Prostate gland (tissue), 2 donors: ENCODE data around the gene PTGES3.

ENCODE experiments used
- POLR2A ChIP-seq: fragments of 450-650 bp; IDR thresholded peaks from one replicate; pipeline ENCODE4 v1.6.1; 2016; ENCODE audit warnings: antibody characterized with exemption, mild to moderate bottlenecking
- TF ChIP-seq, protein P1 (sequence below), 4 experiments: fragments of 200-600 bp in 2 of 4; fragments of 450-650 bp in 2 of 4; sonication (generic) in 2 of 4; IDR thresholded peaks; 1 replicate in 3 of 4; 2 replicates in 1 of 4; pipeline ENCODE4 v1.5.1; 2016 to 2019; ENCODE audit warnings: antibody characterized with exemption in 4 of 4, mild to moderate bottlenecking in 2 of 4, moderate library complexity in 2 of 4

DNA sequence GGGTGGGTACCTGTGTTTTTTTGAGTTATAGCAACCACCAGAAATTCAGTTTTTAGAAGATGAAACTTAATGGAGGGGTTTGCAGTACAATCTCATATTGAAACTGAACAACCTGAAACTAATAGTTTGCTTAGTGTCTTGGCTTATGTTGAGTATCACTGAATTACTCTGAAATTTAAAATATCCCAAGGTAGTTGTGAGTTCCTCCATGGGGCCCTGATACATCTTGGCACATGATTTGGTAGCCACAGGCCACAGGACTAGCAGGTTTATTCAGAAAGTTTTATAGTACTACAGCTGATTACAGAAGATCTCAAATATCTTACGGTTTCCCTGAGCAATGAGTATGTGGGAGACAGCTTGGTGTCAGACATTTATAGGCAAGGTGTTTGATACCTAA, 10.4 kb downstream of the PTGES3 start:
- no peak for TF ChIP-seq POLR2A
- TF ChIP-seq, protein P1, sequence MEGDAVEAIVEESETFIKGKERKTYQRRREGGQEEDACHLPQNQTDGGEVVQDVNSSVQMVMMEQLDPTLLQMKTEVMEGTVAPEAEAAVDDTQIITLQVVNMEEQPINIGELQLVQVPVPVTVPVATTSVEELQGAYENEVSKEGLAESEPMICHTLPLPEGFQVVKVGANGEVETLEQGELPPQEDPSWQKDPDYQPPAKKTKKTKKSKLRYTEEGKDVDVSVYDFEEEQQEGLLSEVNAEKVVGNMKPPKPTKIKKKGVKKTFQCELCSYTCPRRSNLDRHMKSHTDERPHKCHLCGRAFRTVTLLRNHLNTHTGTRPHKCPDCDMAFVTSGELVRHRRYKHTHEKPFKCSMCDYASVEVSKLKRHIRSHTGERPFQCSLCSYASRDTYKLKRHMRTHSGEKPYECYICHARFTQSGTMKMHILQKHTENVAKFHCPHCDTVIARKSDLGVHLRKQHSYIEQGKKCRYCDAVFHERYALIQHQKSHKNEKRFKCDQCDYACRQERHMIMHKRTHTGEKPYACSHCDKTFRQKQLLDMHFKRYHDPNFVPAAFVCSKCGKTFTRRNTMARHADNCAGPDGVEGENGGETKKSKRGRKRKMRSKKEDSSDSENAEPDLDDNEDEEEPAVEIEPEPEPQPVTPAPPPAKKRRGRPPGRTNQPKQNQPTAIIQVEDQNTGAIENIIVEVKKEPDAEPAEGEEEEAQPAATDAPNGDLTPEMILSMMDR (IDR thresholded peaks at IDR 0.05): no peak
